ENCODE data around the gene FTSJ3. TPM values are rescaled to one million over a fixed set of nuclear protein-coding genes. Genes with fewer than 3 reads are reported as not detected.
"Not testable (repeated sequence)": the region's sequence is repeated elsewhere in the genome, so short reads cannot be mapped to it uniquely, and the experiment has no call there.

FTSJ3 gene
- polyA plus RNA-seq, 2 of the 4 experiments (the other 2 are of a cell fraction): 74.5 to 104 TPM

DNA sequence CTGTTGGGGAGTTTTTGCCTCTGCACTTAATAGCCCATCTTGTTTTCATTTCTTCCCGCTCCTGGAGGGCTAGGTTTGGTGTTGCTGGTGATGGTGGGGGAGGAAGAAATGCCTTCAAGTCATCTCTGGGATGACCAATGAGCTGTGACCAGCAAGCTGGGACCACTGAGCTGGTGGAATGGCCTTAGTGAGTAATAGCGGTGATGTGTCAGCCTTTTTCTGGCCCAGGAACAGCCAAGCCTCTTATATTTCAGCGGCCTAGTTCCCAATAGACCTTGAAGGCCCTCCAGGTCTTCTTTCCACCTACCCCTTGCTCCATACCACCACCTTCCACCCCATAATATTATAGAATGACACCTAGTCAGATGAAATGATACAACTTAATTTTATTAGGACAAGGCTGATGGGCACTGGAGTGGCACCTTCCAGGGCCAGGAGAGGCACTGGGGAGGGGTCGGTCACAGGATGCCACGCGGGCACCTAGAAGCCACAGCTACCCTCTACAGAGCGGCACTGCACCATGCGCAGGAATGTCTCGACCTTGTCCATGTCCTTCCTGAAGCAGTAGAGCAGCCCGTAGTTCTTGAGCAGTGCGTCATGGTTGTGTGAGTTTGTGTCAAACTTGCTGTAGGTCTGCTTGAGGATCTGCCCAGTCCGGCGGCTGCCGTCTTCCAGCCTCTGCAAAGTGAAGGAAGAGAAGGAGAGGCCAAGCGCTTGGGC lies 44.3 kb upstream of the FTSJ3 start:
- H3K27ac ChIP-seq; POLR2A ChIA-PET; H3K4me1 ChIP-seq; DNase-seq (ENCODE audit: low read depth in 1 of 2, low spot score in 1 of 2); ATAC-seq; H3K9me3 ChIP-seq; H3K4me2 ChIP-seq; FAIRE-seq; H3K4me3 ChIP-seq: not testable (repeated sequence)
- 70% methylated on average over 15 of the region's 15 CpGs for WGBS (ENCODE audit: missing lambda C conversion rate)
- CTCF ChIA-PET: interaction anchor here (7.7 kb wide), 1 partner anchor 11 kb away, joined by 56 read pairs; the partner anchor contains the start of gene GH2

DNA sequence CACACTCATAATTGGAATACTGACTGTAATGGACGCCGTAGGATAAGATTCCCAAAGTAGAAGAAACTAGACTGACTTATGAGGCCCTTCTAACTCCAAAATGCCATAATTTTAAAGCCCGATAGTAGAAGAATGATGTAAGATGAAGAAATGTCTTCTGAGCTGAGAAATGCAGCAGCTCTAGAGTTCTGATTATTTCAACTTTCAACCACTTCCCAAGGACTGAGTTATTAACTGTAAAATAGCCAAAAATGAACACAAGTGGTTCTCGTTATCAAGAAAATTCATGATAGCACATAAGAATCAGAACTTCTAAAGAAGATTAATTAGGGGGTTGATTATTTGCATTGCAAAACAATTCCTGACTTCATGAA lies 42.8 kb upstream of the FTSJ3 start:
- H3K27ac ChIP-seq; FAIRE-seq; DNase-seq (ENCODE audit: low read depth in 1 of 2, low spot score in 1 of 2); H3K4me3 ChIP-seq; POLR2A ChIA-PET; H3K9me3 ChIP-seq; ATAC-seq; H3K4me1 ChIP-seq; H3K4me2 ChIP-seq: not testable (repeated sequence)
- CTCF ChIA-PET: interaction anchor here (1.1 to 7.7 kb wide), 5 partner anchors 12 to 32 kb away, joined by 4 to 90 read pairs (median 44); partner anchors contain the start of gene GH2
- WGBS (ENCODE audit: missing lambda C conversion rate): 84% methylated on average over 4 of the region's 4 CpGs

DNA sequence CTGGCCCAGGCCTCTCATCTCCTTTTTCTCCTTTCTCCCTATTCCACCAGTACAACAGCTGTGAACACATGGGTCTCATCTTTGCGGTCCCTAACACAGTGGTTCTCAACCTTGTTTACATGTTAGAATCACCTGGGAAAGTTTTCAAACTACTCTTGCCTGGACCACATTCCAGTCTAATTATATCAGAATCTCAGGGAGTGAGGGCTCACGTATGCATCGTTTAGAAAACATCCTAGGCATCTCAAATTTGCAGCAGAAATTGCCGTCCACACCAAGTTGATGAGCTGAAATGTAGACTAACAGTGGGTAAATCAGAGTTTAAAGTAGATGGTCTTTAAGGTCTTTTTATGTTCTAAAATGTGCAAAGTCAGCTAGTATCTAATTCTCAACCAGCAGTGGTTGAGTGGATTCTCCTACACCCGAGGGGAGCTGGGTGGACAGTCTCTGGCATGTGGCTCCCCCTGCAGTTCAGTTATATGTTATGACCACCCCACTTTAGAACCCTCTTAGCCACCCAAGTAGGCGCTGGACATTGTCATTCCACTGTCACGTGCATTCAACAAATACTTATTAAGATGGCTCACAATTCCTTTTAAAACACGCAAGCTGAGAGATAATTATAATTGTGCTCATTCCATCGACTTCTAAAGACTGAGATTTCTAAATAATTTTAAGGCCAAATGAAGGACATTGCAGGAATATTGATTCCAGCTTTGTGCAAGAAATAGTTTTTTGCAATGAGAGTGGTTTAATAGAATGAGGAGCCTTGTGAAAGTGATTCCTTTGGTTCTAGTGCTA lies 42.2 kb upstream of the FTSJ3 start:
- POLR2A ChIA-PET: not testable (repeated sequence)
- CTCF ChIA-PET: interaction anchor here (1.1 to 7.7 kb wide), 6 partner anchors 11 to 412 kb away, joined by 3 to 90 read pairs (median 34); partner anchors contain the start of gene GH2

DNA sequence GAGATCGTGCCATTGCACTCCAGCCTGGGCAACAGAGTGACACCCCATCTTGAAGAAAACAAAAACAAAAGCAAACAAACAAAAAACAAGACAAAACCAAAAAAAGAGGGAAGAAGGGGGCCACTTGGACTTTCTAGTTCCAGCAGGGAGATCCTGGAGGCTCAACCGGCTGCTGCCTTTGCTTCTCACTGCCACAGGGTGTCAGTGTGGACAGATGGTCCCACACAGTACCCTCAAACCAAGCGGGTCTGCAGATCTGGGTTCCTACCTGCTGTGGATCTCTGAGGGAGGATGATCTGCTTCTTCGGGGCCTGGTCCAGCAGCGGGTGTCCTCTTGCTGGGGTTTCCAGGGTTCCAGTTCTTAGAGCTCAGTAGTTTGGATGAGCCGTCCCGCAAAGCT lies 39.2 kb upstream of the FTSJ3 start:
- POLR2A ChIA-PET; H3K4me3 ChIP-seq; H3K9me3 ChIP-seq; H3K4me2 ChIP-seq; DNase-seq (ENCODE audit: low read depth in 1 of 2, low spot score in 1 of 2); FAIRE-seq; H3K27ac ChIP-seq; H3K4me1 ChIP-seq: not testable (repeated sequence)
- CTCF ChIA-PET: interaction anchor here (0.6 to 7.7 kb wide), 26 partner anchors 8 to 622 kb away, joined by 3 to 90 read pairs (median 5); partner anchors contain the start of genes CSHL1, GH1, GH2 and SMARCD2
- ATAC-seq: peak; percentile 82
- WGBS (ENCODE audit: missing lambda C conversion rate): 59% methylated on average over 7 of the region's 7 CpGs

More for the DNA sequence above, 42.2 kb upstream of the FTSJ3 start:
- not testable (repeated sequence) for H3K9me3 ChIP-seq; H3K4me2 ChIP-seq; H3K4me1 ChIP-seq; FAIRE-seq; H3K4me3 ChIP-seq; H3K27ac ChIP-seq; DNase-seq (ENCODE audit: low read depth in 1 of 2, low spot score in 1 of 2)
- 38% methylated on average over 9 of the region's 9 CpGs for WGBS (ENCODE audit: missing lambda C conversion rate)
- TF ChIP-seq MAFK (IDR thresholded peaks at IDR 0.05; ENCODE audit: partially characterized antibody): peak; percentile 86
- ATAC-seq: peak in 1 of 2 experiments; percentile 58; a peak in 3 of 6 replicates

DNA sequence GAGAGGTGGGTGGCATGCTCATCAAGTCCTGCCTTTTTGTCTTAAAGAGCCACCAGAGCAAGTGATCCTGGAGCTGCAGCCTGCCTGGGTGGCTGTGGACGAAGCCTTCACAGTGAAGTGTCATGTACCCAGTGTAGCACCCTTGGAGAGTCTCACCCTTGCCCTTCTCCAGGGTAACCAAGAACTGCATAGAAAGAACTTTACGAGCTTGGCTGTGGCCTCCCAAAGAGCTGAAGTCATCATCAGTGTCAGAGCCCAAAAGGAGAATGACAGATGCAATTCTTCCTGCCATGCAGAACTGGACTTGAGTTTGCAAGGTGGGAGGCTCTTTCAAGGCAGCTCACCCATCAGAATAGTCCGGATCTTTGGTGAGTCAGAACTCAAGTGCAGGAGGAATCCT lies 31.8 kb upstream of the FTSJ3 start:
- DNase-seq (ENCODE audit: low read depth in 1 of 2, low spot score in 1 of 2): no peak
- no peak overlapping the region for H3K27ac ChIP-seq
- 25% methylated on average over 3 of the region's 3 CpGs for WGBS (ENCODE audit: missing lambda C conversion rate)
- no peak for FAIRE-seq
- no peaks in the 10 kb centered on the region for H3K9me3 ChIP-seq
- ChIA-PET POLR2A (no interaction called here), CTCF (interaction anchor here (0.6 to 5.2 kb wide), 13 partner anchors 9 to 561 kb away, joined by 3 to 91 read pairs (median 6); partner anchors contain the start of genes CSHL1, GH1 and SMARCD2)
- ATAC-seq: no peak
- no peak overlapping the region for H3K4me3 ChIP-seq
- no peaks in the 10 kb centered on the region for H3K4me1 ChIP-seq
- H3K4me2 ChIP-seq: no peak overlapping the region
- TF ChIP-seq, protein P1, sequence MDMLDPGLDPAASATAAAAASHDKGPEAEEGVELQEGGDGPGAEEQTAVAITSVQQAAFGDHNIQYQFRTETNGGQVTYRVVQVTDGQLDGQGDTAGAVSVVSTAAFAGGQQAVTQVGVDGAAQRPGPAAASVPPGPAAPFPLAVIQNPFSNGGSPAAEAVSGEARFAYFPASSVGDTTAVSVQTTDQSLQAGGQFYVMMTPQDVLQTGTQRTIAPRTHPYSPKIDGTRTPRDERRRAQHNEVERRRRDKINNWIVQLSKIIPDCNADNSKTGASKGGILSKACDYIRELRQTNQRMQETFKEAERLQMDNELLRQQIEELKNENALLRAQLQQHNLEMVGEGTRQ (IDR thresholded peaks at IDR 0.05): no peak
- TF ChIP-seq, protein P2, sequence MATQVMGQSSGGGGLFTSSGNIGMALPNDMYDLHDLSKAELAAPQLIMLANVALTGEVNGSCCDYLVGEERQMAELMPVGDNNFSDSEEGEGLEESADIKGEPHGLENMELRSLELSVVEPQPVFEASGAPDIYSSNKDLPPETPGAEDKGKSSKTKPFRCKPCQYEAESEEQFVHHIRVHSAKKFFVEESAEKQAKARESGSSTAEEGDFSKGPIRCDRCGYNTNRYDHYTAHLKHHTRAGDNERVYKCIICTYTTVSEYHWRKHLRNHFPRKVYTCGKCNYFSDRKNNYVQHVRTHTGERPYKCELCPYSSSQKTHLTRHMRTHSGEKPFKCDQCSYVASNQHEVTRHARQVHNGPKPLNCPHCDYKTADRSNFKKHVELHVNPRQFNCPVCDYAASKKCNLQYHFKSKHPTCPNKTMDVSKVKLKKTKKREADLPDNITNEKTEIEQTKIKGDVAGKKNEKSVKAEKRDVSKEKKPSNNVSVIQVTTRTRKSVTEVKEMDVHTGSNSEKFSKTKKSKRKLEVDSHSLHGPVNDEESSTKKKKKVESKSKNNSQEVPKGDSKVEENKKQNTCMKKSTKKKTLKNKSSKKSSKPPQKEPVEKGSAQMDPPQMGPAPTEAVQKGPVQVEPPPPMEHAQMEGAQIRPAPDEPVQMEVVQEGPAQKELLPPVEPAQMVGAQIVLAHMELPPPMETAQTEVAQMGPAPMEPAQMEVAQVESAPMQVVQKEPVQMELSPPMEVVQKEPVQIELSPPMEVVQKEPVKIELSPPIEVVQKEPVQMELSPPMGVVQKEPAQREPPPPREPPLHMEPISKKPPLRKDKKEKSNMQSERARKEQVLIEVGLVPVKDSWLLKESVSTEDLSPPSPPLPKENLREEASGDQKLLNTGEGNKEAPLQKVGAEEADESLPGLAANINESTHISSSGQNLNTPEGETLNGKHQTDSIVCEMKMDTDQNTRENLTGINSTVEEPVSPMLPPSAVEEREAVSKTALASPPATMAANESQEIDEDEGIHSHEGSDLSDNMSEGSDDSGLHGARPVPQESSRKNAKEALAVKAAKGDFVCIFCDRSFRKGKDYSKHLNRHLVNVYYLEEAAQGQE (IDR thresholded peaks at IDR 0.05): no peak
- TF ChIP-seq, protein P3, sequence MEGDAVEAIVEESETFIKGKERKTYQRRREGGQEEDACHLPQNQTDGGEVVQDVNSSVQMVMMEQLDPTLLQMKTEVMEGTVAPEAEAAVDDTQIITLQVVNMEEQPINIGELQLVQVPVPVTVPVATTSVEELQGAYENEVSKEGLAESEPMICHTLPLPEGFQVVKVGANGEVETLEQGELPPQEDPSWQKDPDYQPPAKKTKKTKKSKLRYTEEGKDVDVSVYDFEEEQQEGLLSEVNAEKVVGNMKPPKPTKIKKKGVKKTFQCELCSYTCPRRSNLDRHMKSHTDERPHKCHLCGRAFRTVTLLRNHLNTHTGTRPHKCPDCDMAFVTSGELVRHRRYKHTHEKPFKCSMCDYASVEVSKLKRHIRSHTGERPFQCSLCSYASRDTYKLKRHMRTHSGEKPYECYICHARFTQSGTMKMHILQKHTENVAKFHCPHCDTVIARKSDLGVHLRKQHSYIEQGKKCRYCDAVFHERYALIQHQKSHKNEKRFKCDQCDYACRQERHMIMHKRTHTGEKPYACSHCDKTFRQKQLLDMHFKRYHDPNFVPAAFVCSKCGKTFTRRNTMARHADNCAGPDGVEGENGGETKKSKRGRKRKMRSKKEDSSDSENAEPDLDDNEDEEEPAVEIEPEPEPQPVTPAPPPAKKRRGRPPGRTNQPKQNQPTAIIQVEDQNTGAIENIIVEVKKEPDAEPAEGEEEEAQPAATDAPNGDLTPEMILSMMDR (IDR thresholded peaks at IDR 0.05): no peak
- TF ChIP-seq, protein P4, sequence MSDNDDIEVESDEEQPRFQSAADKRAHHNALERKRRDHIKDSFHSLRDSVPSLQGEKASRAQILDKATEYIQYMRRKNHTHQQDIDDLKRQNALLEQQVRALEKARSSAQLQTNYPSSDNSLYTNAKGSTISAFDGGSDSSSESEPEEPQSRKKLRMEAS (IDR thresholded peaks at IDR 0.05): no peak
- no peak for TF ChIP-seq NPAS2 (CRISPR knock-in tag; IDR thresholded peaks at IDR 0.05; ENCODE audit: borderline replicate concordance)
- TF ChIP-seq FOSL2 (IDR thresholded peaks at IDR 0.05): no peak
- no peak for TF ChIP-seq FOSL2 (CRISPR knock-in tag; IDR thresholded peaks at IDR 0.05)
- TF ChIP-seq KDM1A (IDR thresholded peaks at IDR 0.05; ENCODE audit: low read depth): no peak
- no peak for TF ChIP-seq ZNF302 (CRISPR knock-in tag; IDR thresholded peaks at IDR 0.05)
- TF ChIP-seq JUNB (IDR thresholded peaks at IDR 0.05): no peak
- TF ChIP-seq RARB (CRISPR knock-in tag; IDR thresholded peaks at IDR 0.05): no peak
- no peak for TF ChIP-seq HOXA7 (CRISPR knock-in tag; IDR thresholded peaks at IDR 0.05)
- no peak for TF ChIP-seq FOXS1 (CRISPR knock-in tag; IDR thresholded peaks at IDR 0.05)
- TF ChIP-seq, protein P5, sequence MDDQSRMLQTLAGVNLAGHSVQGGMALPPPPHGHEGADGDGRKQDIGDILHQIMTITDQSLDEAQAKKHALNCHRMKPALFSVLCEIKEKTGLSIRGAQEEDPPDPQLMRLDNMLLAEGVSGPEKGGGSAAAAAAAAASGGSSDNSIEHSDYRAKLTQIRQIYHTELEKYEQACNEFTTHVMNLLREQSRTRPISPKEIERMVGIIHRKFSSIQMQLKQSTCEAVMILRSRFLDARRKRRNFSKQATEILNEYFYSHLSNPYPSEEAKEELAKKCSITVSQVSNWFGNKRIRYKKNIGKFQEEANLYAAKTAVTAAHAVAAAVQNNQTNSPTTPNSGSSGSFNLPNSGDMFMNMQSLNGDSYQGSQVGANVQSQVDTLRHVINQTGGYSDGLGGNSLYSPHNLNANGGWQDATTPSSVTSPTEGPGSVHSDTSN (IDR thresholded peaks at IDR 0.05): no peak
